Measurements from ENCODE around the gene GNAI2.
"Not testable (repeated sequence)": the region's sequence is repeated elsewhere in the genome, so short reads cannot be mapped to it uniquely, and the experiment has no call there.

GNAI2 gene

GRCh38 chr3:50267280-50267913 lies 31.4 kb downstream of the GNAI2 start:
- H3K36me3 Mint-ChIP-seq = no peaks in the 10 kb centered on the region
- no peak overlapping the region for H3K4me3 Mint-ChIP-seq
- H3K27me3 Mint-ChIP-seq = peaks cover 5% of the 10 kb centered on the region
- no peak overlapping the region for H3K27ac Mint-ChIP-seq
- H3K9me3 Mint-ChIP-seq (ENCODE audit: low read depth) = no peaks in the 10 kb centered on the region
- no peaks in the 10 kb centered on the region for H3K4me1 Mint-ChIP-seq (ENCODE audit: low read depth)

DNA sequence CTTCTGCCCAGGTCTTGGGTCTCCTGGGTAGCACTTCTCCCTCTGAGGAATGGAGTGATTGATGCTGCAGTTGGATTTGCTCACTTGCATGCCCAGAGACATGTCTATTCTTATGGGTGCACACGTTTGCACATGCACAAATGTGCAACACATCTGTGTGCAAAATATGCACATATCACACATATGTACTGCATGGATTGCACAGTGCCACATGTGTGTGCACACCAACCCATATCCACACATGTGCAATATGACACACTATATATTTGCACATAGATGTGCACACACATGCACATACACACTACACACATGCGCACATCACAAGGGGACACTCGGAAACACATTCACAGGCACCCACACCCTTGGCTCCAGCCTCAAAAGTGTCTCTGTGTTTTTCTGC lies 32.3 kb downstream of the GNAI2 start:
- peaks cover 9% of the 10 kb centered on the region for H3K27me3 Mint-ChIP-seq
- H3K27ac Mint-ChIP-seq = no peak overlapping the region
- H3K4me3 Mint-ChIP-seq = no peak overlapping the region
- no peaks in the 10 kb centered on the region for H3K36me3 Mint-ChIP-seq
- H3K9me3 Mint-ChIP-seq (ENCODE audit: low read depth) = no peaks in the 10 kb centered on the region
- H3K4me1 Mint-ChIP-seq (ENCODE audit: low read depth) = peaks cover 4% of the 10 kb centered on the region

- Mint-ChIP-seq H3K4me1 (ENCODE audit: low read depth) (peaks cover 4% of the 10 kb centered on the region), H3K27ac (no peak within 1 kb of the TSS), H3K36me3 (no peaks in the 10 kb centered on the region), H3K4me3 (no peak within 1 kb of the TSS), H3K27me3 (peaks cover 9% of the 10 kb centered on the region), H3K9me3 (ENCODE audit: low read depth) (no peaks in the 10 kb centered on the region)
Measured at GRCh38 chr3:50268703-50269451, 32.9 kb downstream of the GNAI2 start, which contains the start of gene SEMA3B. Gene SEMA3B (plus strand): TSS chr3:50269147. CDS start chr3:50269241, 94 bp downstream.

DNA sequence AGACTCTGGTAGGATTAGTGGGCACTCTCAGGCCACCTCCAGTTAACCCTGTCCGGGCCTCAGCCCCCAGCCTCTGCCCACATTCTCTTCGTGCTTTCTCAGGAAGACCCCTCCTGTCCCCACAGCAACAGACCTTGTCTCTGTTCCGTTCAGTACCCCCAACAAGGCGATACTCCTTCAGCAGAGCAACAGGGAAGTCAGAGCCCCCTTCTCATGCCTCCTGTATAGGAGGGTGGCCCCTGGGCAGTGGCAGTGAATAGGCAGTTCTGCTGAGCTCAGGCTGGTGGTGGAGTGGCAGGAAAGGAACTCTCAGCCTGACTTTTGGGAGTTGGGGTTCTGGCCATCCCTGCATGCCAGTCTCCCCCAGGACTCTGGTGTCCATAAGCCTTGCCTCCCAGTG lies 33.5 kb downstream of the GNAI2 start:
- H3K36me3 Mint-ChIP-seq = no peaks in the 10 kb centered on the region
- no peak overlapping the region for H3K27ac Mint-ChIP-seq
- H3K27me3 Mint-ChIP-seq = peaks cover 13% of the 10 kb centered on the region
- peaks cover 10% of the 10 kb centered on the region for H3K4me1 Mint-ChIP-seq (ENCODE audit: low read depth)
- no peaks in the 10 kb centered on the region for H3K9me3 Mint-ChIP-seq (ENCODE audit: low read depth)
- no peak overlapping the region for H3K4me3 Mint-ChIP-seq

GRCh38 chr3:50269977-50270413 lies 34.0 kb downstream of the GNAI2 start:
- Mint-ChIP-seq H3K36me3 (no peaks in the 10 kb centered on the region), H3K4me3 (no peak overlapping the region), H3K27ac (no peak overlapping the region), H3K9me3 (ENCODE audit: low read depth) (no peaks in the 10 kb centered on the region), H3K4me1 (ENCODE audit: low read depth) (peaks cover 13% of the 10 kb centered on the region), H3K27me3 (peaks cover 15% of the 10 kb centered on the region)

DNA sequence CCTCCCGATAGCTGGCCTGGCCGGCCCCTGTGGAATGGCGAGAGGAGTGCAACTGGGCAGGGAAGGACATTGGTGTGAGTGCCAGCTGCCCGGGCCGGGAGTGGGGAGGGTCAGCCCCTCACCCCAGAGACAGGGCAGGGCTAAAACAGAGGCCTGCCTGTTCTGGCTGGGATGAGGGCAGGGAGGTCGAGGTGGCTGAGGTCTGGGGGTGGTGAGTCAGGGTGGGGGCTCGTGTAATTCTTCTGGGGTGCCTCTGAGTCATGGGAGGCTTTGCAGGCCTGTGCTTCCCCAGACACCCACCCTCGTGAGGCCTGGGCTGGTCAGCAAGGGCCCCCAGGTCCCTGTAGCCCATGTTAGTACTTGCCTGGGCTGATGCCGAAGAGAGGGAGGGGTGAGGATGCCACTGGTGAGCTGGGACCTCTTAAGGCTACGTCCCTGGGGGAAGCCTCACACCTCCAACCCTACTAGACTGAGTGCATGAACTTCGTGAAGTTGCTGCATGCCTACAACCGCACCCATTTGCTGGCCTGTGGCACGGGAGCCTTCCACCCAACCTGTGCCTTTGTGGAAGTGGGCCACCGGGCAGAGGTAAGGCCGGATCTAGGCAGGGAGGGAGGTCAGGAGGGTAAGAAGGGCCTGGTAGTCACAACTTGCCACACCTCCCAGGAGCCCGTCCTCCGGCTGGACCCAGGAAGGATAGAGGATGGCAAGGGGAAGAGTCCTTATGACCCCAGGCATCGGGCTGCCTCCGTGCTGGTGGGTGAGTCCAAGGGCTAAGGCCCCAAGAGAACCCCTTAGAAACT lies 34.6 kb downstream of the GNAI2 start:
- peaks cover 17% of the 10 kb centered on the region for H3K4me1 Mint-ChIP-seq (ENCODE audit: low read depth)
- no peak overlapping the region for H3K4me3 Mint-ChIP-seq
- peaks cover 18% of the 10 kb centered on the region for H3K27me3 Mint-ChIP-seq
- no peaks in the 10 kb centered on the region for H3K36me3 Mint-ChIP-seq
- no peak overlapping the region for H3K27ac Mint-ChIP-seq
- H3K9me3 Mint-ChIP-seq (ENCODE audit: low read depth) = no peaks in the 10 kb centered on the region

DNA sequence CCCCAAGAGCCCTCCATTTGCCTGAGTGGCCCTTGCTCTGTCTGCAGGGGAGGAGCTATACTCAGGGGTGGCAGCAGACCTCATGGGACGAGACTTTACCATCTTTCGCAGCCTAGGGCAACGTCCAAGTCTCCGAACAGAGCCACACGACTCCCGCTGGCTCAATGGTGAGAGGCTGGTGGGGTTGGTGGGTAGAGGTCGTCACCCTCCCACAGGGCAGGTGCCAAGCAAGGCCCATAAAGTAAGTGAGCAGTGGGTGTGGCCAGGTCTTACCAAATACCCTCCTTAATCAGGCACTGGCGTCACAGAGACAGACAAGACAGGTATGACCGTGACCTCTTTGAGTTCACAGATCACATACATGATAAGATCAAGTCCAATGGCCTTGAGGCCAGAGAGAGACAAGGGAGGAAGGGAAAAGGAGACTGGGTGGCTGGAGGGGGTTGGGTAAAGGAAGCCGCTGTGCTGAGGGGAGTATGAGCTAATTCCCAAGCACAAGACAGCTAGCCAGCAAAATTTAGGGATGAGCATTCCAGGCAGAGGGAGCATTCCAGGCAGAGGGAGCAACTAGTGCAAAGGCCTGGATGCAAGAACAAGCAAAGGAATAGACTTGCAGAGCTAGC lies 35.4 kb downstream of the GNAI2 start:
- H3K9me3 Mint-ChIP-seq (ENCODE audit: low read depth) = no peaks in the 10 kb centered on the region
- peaks cover 18% of the 10 kb centered on the region for H3K27me3 Mint-ChIP-seq
- H3K36me3 Mint-ChIP-seq = no peaks in the 10 kb centered on the region
- H3K27ac Mint-ChIP-seq = no peak overlapping the region
- H3K4me3 Mint-ChIP-seq = no peak overlapping the region
- H3K4me1 Mint-ChIP-seq (ENCODE audit: low read depth) = peaks cover 21% of the 10 kb centered on the region

- not testable (repeated sequence) for H3K36me3 Mint-ChIP-seq; H3K9me3 Mint-ChIP-seq (ENCODE audit: low read depth); H3K27ac Mint-ChIP-seq; H3K4me3 Mint-ChIP-seq
- peaks cover 18% of the 10 kb centered on the region for H3K27me3 Mint-ChIP-seq
- peaks cover 21% of the 10 kb centered on the region for H3K4me1 Mint-ChIP-seq (ENCODE audit: low read depth)
Measured at GRCh38 chr3:50272538-50272910, 36.5 kb downstream of the GNAI2 start.

GRCh38 chr3:50272911-50273688 lies 37.1 kb downstream of the GNAI2 start:
- Mint-ChIP-seq H3K27ac (no peak overlapping the region), H3K36me3 (no peaks in the 10 kb centered on the region), H3K9me3 (ENCODE audit: low read depth) (no peaks in the 10 kb centered on the region), H3K4me3 (peak overlapping the region; percentile 74), H3K4me1 (ENCODE audit: low read depth) (peaks cover 21% of the 10 kb centered on the region), H3K27me3 (peaks cover 18% of the 10 kb centered on the region)

DNA sequence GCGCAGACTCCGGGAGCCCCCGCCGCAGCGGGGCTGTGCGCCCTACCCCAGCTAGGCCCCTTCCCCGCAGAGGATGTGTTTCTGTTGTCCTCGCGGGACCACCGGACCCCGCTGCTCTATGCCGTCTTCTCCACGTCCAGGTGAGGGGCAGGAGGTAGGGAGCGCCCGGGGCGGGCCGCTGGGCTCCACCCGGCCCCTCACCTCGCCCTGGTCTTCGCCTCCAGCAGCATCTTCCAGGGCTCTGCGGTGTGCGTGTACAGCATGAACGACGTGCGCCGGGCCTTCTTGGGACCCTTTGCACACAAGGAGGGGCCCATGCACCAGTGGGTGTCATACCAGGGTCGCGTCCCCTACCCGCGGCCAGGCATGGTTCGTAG lies 37.7 kb downstream of the GNAI2 start:
- H3K27me3 Mint-ChIP-seq = peaks cover 14% of the 10 kb centered on the region
- no peaks in the 10 kb centered on the region for H3K36me3 Mint-ChIP-seq
- peaks cover 21% of the 10 kb centered on the region for H3K4me1 Mint-ChIP-seq (ENCODE audit: low read depth)
- H3K27ac Mint-ChIP-seq = no peak overlapping the region
- H3K4me3 Mint-ChIP-seq = no peak overlapping the region
- no peaks in the 10 kb centered on the region for H3K9me3 Mint-ChIP-seq (ENCODE audit: low read depth)

DNA sequence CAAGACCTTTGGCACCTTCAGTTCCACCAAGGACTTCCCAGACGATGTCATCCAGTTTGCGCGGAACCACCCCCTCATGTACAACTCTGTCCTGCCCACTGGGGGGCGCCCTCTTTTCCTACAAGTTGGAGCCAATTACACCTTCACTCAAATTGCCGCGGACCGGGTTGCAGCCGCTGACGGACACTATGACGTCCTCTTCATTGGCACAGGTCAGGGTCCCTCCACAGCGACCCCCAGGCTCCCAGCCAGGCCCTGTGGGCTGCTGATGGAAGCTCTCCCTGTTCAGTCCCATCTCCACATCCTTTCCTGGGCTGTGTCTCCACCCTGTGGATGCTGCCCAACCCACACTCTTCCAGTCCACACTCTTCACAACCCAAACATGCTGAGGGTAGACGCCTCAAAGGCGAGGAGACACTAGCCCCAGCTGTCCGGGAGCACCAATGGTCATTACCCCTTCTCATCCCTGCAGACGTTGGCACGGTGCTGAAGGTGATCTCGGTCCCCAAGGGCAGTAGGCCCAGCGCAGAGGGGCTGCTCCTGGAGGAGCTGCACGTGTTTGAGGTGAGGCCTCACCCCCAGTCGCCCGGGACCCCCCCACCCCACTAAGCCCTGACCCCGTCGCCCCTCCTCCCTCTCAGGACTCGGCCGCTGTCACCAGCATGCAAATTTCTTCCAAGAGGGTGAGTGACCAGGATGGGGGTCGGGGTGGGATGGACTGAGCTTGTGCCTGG lies 38.5 kb downstream of the GNAI2 start:
- Mint-ChIP-seq H3K9me3 (ENCODE audit: low read depth) (no peaks in the 10 kb centered on the region), H3K4me1 (ENCODE audit: low read depth) (peaks cover 21% of the 10 kb centered on the region), H3K27ac (no peak overlapping the region), H3K4me3 (peak overlapping the region; percentile 60), H3K36me3 (no peaks in the 10 kb centered on the region), H3K27me3 (peaks cover 13% of the 10 kb centered on the region)

DNA sequence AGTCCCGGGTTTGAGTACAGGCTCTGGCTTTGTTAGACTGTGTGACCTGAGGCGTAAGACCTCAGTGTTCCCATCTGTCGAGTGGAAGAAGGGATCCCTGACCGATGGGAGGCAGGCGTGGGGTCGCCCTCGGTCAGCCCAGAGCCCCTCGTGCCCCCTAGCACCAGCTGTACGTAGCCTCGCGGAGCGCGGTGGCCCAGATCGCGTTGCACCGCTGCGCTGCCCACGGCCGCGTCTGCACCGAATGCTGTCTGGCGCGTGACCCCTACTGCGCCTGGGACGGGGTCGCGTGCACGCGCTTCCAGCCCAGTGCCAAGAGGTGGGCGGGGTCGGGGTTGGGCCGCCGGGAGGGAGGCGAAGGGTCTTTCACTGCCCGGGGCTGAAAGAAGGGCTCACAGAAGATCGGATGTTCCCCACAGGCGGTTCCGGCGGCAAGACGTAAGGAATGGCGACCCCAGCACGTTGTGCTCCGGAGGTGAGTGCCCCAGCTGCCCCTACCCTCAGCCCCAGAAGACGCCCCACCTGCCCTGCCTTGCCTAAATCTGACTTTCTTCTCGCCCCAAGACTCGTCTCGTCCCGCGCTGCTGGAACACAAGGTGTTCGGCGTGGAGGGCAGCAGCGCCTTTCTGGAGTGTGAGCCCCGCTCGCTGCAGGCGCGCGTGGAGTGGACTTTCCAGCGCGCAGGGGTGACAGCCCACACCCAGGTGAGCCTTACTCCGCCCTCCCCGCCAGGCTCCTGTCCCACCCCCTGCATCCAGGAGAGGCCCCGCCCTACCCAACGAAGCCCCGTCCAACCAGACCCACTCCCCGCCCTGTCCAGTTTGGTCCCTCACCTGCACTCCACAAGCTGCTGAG lies 39.4 kb downstream of the GNAI2 start:
- H3K27ac Mint-ChIP-seq = no peak overlapping the region
- H3K9me3 Mint-ChIP-seq (ENCODE audit: low read depth) = no peaks in the 10 kb centered on the region
- peaks cover 13% of the 10 kb centered on the region for H3K27me3 Mint-ChIP-seq
- peak overlapping the region; percentile 65 for H3K4me3 Mint-ChIP-seq
- no peaks in the 10 kb centered on the region for H3K36me3 Mint-ChIP-seq
- peaks cover 21% of the 10 kb centered on the region for H3K4me1 Mint-ChIP-seq (ENCODE audit: low read depth)
